Muscle of leg (tissue), 11 donors: ENCODE data around the gene RETREG3. TPM values are rescaled to one million over a fixed set of nuclear protein-coding genes. Genes with fewer than 3 reads are reported as not detected.
"Not testable (repeated sequence)": the region's sequence is repeated elsewhere in the genome, so short reads cannot be mapped to it uniquely, and the experiment has no call there.

ENCODE experiments used
- DNase-seq: peaks from one replicate; pipeline ENCODE4 v3.0.0; 2013
- H3K27ac ChIP-seq: one replicate; pipeline ENCODE4 v1.5.1; 2013; ENCODE audit warnings: mild to moderate bottlenecking, low read length, control low read depth
- H3K27me3 ChIP-seq: one replicate; pipeline ENCODE4 v1.6.1; 2013; ENCODE audit warnings: low read length; ENCODE audit not compliant: control insufficient read depth, insufficient read depth
- H3K36me3 ChIP-seq: one replicate; pipeline ENCODE4 v1.6.1; 2013; ENCODE audit warnings: low read length; ENCODE audit not compliant: control insufficient read depth, insufficient read depth
- H3K4me1 ChIP-seq: one replicate; pipeline ENCODE4 v1.6.1; 2013; ENCODE audit warnings: low read length; ENCODE audit not compliant: control insufficient read depth, insufficient read depth
- H3K4me3 ChIP-seq: one replicate; pipeline ENCODE4 v1.5.1; 2013; ENCODE audit warnings: low read length, control low read depth
- H3K9me3 ChIP-seq: replicated peaks from 2 replicates; pipeline ENCODE4 v1.6.1; 2013; ENCODE audit warnings: low read depth, low read length; ENCODE audit not compliant: control insufficient read depth
- WGBS: methylation state at CpG from one replicate; pipeline ENCODE4 v1.1.5; 2013; ENCODE audit warnings: missing lambda C conversion rate; ENCODE audit not compliant: insufficient coverage; 5-methylcytosine and 5-hydroxymethylcytosine counted together
- polyA plus RNA-seq, 8 donors: library from polyadenylated mRNA; unstranded; fragments of 120-200 nt; gene quantifications; one replicate each; pipeline versions ENCODE4 v1.2.1 to v1.2.3, GENCODE V29; 2013; ENCODE audit warnings: inconsistent platforms in 1 of 8, low replicate concordance in 1 of 8; ENCODE audit not compliant: insufficient read length in 8 of 8, insufficient read depth in 1 of 8
- total RNA-seq: library from RNA; stranded (reverse); fragments of 120-200 nt; gene quantifications from one replicate; pipeline ENCODE4 v1.2.4, GENCODE V29; 2013

The RETREG3 gene
- total and polyA plus RNA-seq, 9 donors: 27.6 to 39.1 (median 31.8) TPM

DNA sequence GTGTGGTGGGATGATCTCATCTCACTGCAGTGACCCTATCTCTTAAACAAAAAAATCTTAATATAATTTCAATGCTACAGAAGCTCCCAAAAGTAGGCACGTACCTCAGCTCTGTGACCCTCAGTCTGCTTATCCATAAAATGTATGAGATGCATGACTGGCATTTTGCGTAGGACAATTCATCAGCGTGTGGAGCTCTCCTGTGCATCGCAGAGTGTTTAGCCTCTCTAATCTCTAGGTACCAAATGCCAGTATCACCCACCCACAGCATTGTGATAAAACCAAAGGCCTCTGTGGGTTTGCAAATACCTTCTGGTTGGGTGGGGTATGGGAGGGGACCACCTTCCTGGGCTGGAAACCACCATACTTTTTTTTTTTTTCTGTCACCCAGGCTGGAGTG, 30.9 kb upstream of the RETREG3 start:
- WGBS: no CpG with 5 or more reads among the region's 4 CpGs
- H3K27ac ChIP-seq: no peak overlapping the region

DNA sequence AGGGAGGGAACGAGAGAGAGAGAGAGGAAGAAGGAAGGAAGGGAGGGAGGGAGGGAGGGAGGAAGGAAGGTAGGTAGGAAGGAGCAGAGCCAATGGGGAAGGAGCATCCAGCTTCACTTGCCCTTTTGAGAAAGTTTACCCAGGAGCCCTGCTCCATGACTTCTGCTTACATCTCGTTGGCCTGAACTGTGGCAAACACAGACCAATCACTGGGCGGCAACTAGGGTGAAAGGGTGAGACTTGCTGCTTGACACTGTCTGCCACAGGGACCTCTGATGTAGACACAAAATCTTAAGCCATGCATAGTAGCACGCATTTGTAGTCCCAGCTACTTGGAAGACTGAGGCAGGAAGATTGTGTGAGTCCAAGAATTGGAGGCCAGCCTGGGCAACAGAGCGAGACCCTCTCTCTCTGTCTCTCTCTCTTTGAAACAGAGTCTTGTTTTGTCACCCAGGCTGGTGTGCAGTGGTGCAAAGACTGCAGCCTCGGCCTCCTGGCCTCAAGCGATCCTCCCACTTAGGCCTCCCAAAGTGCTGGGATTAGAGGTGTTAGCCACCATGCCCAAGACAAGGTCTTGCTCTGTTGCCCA, 30.4 kb upstream of the RETREG3 start:
- H3K27ac ChIP-seq: no peak overlapping the region
- no peaks in the 10 kb centered on the region for H3K36me3 ChIP-seq
- H3K9me3 ChIP-seq: no peaks in the 10 kb centered on the region
- WGBS: 60% methylated on average over 3 of the region's 7 CpGs
- peaks cover 2% of the 10 kb centered on the region for H3K27me3 ChIP-seq
- no peaks in the 10 kb centered on the region for H3K4me1 ChIP-seq
- no peak overlapping the region for H3K4me3 ChIP-seq
- DNase-seq: no peak

More for the DNA sequence above, 30.9 kb upstream of the RETREG3 start:
- H3K9me3 ChIP-seq: no peaks in the 10 kb centered on the region
- no peak for DNase-seq
- H3K27me3 ChIP-seq: peaks cover 2% of the 10 kb centered on the region
- H3K4me3 ChIP-seq: no peak overlapping the region
- H3K4me1 ChIP-seq: no peaks in the 10 kb centered on the region
- H3K36me3 ChIP-seq: no peaks in the 10 kb centered on the region

GRCh38 chr17:42632949-42633444, 23.8 kb upstream of the RETREG3 start:
- Histone ChIP-seq H3K9me3 (no peaks in the 10 kb centered on the region), H3K4me1 (no peaks in the 10 kb centered on the region), H3K4me3 (no peak overlapping the region), H3K27me3 (peaks cover 2% of the 10 kb centered on the region), H3K27ac (no peak overlapping the region), H3K36me3 (no peaks in the 10 kb centered on the region)
- DNase-seq: no peak
- WGBS: 64% methylated on average over 6 of the region's 9 CpGs

DNA sequence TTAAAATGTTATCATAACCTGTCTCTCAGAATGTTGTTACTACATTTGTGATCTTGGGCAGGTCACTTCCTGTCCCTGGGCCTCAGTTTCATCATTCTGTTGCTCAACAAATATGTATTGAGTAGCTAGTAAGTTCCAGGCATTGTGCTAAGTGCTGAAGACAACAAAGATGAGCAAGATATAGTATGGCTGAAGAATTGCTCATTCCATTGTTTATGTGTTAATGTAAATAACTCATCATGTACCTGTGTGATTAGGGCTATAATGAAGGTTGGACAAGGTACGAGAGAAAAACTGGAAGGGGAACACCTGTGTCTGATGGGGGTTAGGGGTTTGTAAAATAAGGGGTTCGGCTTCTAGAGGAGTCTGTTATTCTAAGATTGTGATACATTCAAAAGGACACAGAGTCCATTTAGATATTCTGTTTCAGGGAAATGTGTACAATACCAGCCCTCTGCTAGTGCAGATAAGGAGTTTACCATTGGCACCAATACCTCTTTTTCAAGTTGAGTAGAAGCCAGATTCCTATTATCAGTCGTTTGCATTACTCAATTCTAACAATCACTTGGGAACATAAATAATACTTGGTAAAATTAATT, 20.3 kb upstream of the RETREG3 start:
- WGBS: 100% methylated on average over 2 of the region's 3 CpGs
- no peaks in the 10 kb centered on the region for H3K9me3 ChIP-seq
- no peak for DNase-seq
- no peak overlapping the region for H3K27ac ChIP-seq
- H3K4me1 ChIP-seq: no peaks in the 10 kb centered on the region
- no peaks in the 10 kb centered on the region for H3K27me3 ChIP-seq
- H3K36me3 ChIP-seq: no peaks in the 10 kb centered on the region
- H3K4me3 ChIP-seq: no peak overlapping the region

- H3K27me3 ChIP-seq, H3K4me1 ChIP-seq, H3K9me3 ChIP-seq, H3K36me3 ChIP-seq, H3K4me3 ChIP-seq, DNase-seq, H3K27ac ChIP-seq: not testable (repeated sequence)
- no CpG with 5 or more reads among the region's 6 CpGs for WGBS
Observed at GRCh38 chr17:42627032-42627764, 18.0 kb upstream of the RETREG3 start.

DNA sequence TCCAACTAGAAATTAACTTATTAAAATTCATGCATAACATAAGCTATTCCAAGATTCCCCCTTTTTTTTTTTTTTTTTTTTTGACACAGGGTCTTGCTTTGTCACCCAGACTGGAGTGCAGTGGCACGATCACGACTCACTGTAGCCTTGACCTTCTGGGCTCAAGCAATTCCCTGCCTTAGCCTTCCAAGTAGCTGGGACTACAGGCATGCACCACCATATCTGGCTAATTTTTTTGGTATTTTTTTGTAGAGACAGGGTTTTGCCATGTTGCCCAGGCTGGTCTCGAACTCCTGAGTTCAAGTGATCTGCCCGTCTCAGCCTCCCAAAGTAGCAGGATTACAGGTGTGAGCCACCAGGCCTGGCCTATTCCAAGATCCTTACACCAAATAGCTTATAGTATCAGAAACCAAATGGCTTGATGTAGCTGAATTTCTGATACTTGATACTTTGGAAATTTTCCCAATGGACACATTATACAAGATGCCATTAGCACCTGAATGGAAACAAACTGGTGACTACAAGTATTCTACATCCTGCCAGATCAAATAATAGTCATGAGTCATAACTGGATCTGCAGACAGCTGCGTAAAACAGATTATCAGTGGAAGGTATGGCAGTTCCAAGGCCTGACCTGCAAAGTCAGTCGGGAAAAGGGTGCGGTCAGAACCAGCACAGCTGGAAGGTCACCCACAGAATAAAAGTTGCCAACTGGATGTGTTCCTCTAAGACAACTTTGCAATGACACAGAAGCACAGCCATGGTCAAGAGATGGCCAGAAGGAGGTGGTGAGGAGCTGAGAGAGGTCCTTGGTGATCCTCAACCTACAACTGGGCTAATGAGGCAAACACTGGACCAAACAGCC, 14.8 kb upstream of the RETREG3 start:
- no peak overlapping the region for H3K27ac ChIP-seq
- DNase-seq: no peak

DNA sequence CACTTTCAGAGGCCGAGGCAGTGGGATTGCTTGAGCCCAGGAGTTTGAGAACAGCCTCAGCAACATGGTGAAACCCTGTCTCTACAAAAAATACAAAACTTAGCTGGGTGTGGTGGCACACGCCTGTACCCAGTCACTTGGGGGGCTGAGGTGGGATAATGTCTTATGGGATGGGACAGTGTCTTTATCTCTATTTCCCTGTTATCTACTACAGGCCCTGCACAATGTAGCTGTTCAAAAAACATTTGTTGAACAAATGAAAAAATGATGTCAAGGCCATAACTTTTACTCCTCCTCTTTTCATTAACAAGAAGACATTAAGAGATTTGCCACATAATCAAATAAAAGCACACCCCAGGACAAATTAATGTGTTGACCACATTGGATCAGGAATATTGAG, 14.1 kb upstream of the RETREG3 start:
- peaks cover 9% of the 10 kb centered on the region for H3K4me1 ChIP-seq
- H3K27ac ChIP-seq: no peak overlapping the region

More for the DNA sequence above, 14.8 kb upstream of the RETREG3 start:
- H3K27me3 ChIP-seq: no peaks in the 10 kb centered on the region
- no peaks in the 10 kb centered on the region for H3K9me3 ChIP-seq
- no peak overlapping the region for H3K4me3 ChIP-seq
- H3K36me3 ChIP-seq: no peaks in the 10 kb centered on the region
- peaks cover 2% of the 10 kb centered on the region for H3K4me1 ChIP-seq
- WGBS: 77% methylated on average over 7 of the region's 7 CpGs

DNA sequence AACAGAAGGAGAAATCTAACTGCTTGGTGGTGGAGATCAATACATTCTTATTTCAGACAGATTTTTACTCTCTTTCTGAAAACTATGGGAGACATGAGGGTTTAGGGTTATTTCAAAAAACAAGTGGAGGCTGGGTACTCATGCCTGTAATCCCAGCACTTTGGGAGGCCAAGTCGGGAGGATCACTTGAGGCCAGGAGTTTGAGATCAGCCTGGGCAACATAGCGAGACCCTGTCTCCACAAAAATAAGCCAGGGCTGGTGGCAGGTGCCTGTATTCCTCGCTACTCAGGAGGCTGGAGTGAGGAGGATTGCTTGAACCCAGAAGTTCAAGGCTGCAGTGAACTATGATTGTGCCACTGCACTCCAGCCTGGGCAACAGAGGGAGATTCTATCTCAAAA, 12.8 kb upstream of the RETREG3 start:
- not testable (repeated sequence) for H3K36me3 ChIP-seq
- 90% methylated on average over 3 of the region's 3 CpGs for WGBS

More for the DNA sequence above, 14.1 kb upstream of the RETREG3 start:
- no peaks in the 10 kb centered on the region for H3K27me3 ChIP-seq
- no CpG with 5 or more reads among the region's 2 CpGs for WGBS
- DNase-seq: no peak
- H3K9me3 ChIP-seq: no peaks in the 10 kb centered on the region
- no peaks in the 10 kb centered on the region for H3K36me3 ChIP-seq
- no peak overlapping the region for H3K4me3 ChIP-seq

GRCh38 chr17:42618442-42619150, 9.4 kb upstream of the RETREG3 start:
- 44% methylated on average over 6 of the region's 9 CpGs for WGBS
- H3K27me3 ChIP-seq: no peaks in the 10 kb centered on the region
- peaks cover 20% of the 10 kb centered on the region for H3K4me1 ChIP-seq
- H3K27ac ChIP-seq: peak overlapping the region; percentile 85
- no peak overlapping the region for H3K4me3 ChIP-seq
- DNase-seq: peak; percentile 82
- no peaks in the 10 kb centered on the region for H3K9me3 ChIP-seq
- peaks cover 25% of the 10 kb centered on the region for H3K36me3 ChIP-seq

More for the DNA sequence above, 12.8 kb upstream of the RETREG3 start:
- not testable (repeated sequence) for H3K27me3 ChIP-seq, H3K9me3 ChIP-seq, H3K27ac ChIP-seq, H3K4me3 ChIP-seq, DNase-seq
- H3K4me1 ChIP-seq: peaks cover 20% of the 10 kb centered on the region
